Lower lobe of right lung (tissue), 2 donors: ENCODE measurements around the gene ANKRD24. TPM values are rescaled to one million over a fixed set of nuclear protein-coding genes. Genes with fewer than 3 reads are reported as not detected.
"Not testable (repeated sequence)": the region's sequence is repeated elsewhere in the genome, so short reads cannot be mapped to it uniquely, and the experiment has no call there.

Source experiments
- ATAC-seq, 2 donors: fragments of 200-7000 bp; cut with Tn5 transposase; one replicate each; pipeline ENCODE4 v1.9.1; 2020 to 2022; ENCODE audit warnings: mild to moderate bottlenecking in 2 of 2, moderate library complexity in 2 of 2
- DNase-seq: peaks from one replicate; pipeline ENCODE4 v3.0.0-alpha.2; 2020
- H3K27ac ChIP-seq: fragments of 200-600 bp; one replicate; pipeline ENCODE4 v1.8.0; 2022
- H3K27me3 ChIP-seq: fragments of 200-600 bp; one replicate; pipeline ENCODE4 v1.8.0; 2022; ENCODE audit warnings: low read depth
- H3K36me3 ChIP-seq: fragments of 200-600 bp; one replicate; pipeline ENCODE4 v1.8.0; 2022; ENCODE audit warnings: mild to moderate bottlenecking
- H3K4me1 ChIP-seq: fragments of 200-600 bp; one replicate; pipeline ENCODE4 v1.8.0; 2022
- H3K4me3 ChIP-seq: fragments of 200-600 bp; one replicate; pipeline ENCODE4 v1.8.0; 2022; ENCODE audit warnings: mild to moderate bottlenecking
- H3K9me3 ChIP-seq: fragments of 200-600 bp; one replicate; pipeline ENCODE4 v1.8.0; 2022
- intact Hi-C: fragments of 100-400 bp; cut with DNase I; formaldehyde crosslinking; loops from one replicate; pipeline ENCODE4 v1.11.0; 2022
- long read RNA-seq: library from polyadenylated mRNA; unstranded; transcript quantifications from one replicate; pipeline ENCODE4 v2.0.0, GENCODE V29; 2021
- total RNA-seq: library from RNA; stranded (reverse); fragmentation: NEBNext Ultra II Directional; extraction: Animal tissue kit (Norgen Biotek cat#: 25700); gene quantifications from one replicate; pipeline ENCODE4 v1.2.1, GENCODE V29; 2021
- TF ChIP-seq, protein P1 (sequence below): fragments of 200-600 bp; IDR thresholded peaks from one replicate; pipeline ENCODE4 v1.8.0; 2022; ENCODE audit warnings: antibody characterized with exemption, mild to moderate bottlenecking
- donor health status: DM: no; HTN: yes; CAD: no; lungs with severe emphysema.

The ANKRD24 gene
- 1.9 TPM for total RNA-seq
- long read RNA-seq, partial matches to known transcripts, result 1 of 5 reads
- long read RNA-seq, other reads (novel, unspliced or antisense), result 4 of 5 reads

GRCh38 chr19:4182084-4182810 lies at the start of gene ANKRD24, which contains the start of gene SIRT6:
Gene ANKRD24 (plus strand): TSS chr19:4182689. CDS start chr19:4186426, 3,737 bp downstream.
Gene SIRT6 (minus strand): TSS chr19:4182563. CDS start chr19:4182539, 24 bp downstream.
- Histone ChIP-seq H3K9me3 (no peaks in the 10 kb centered on the region), H3K36me3 (peaks cover 35% of the 10 kb centered on the region), H3K27me3 (peaks cover 4% of the 10 kb centered on the region), H3K4me3 (peak within 1 kb of the TSS; percentile 94), H3K4me1 (peaks cover 34% of the 10 kb centered on the region), H3K27ac (peak within 1 kb of the TSS; percentile 84)
- TF ChIP-seq, protein P1, sequence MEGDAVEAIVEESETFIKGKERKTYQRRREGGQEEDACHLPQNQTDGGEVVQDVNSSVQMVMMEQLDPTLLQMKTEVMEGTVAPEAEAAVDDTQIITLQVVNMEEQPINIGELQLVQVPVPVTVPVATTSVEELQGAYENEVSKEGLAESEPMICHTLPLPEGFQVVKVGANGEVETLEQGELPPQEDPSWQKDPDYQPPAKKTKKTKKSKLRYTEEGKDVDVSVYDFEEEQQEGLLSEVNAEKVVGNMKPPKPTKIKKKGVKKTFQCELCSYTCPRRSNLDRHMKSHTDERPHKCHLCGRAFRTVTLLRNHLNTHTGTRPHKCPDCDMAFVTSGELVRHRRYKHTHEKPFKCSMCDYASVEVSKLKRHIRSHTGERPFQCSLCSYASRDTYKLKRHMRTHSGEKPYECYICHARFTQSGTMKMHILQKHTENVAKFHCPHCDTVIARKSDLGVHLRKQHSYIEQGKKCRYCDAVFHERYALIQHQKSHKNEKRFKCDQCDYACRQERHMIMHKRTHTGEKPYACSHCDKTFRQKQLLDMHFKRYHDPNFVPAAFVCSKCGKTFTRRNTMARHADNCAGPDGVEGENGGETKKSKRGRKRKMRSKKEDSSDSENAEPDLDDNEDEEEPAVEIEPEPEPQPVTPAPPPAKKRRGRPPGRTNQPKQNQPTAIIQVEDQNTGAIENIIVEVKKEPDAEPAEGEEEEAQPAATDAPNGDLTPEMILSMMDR, result no peak
- intact Hi-C loops, result no loop called here
- DNase-seq, result peak; percentile 98
- ATAC-seq, result peak; percentile 95 to 97

DNA sequence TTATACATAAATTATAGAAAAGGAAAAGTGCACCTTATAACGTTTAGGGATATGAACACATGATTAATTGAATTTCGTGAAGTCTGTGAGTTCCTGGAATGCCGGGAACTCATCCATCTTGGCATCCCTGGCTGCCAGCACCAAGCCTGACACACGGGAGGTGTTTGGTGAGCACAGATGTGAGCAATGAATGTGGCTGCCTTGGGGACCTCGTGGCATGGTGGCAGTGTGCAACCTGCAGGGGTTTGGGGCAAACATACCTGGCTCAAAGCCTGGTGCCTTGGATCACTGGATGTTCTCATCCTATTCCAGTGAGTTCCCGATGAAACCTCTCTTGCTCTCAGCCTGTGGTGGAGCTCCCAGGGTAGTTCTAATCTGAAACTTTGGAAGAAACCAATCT lies 48.1 kb upstream of the ANKRD24 start:
- Histone ChIP-seq H3K9me3 (no peaks in the 10 kb centered on the region), H3K36me3 (no peaks in the 10 kb centered on the region), H3K4me3 (no peak overlapping the region), H3K4me1 (no peaks in the 10 kb centered on the region), H3K27me3 (no peaks in the 10 kb centered on the region), H3K27ac (no peak overlapping the region)
- no peak for DNase-seq
- TF ChIP-seq, protein P1, result no peak
- no peak for ATAC-seq
- intact Hi-C loops, result no loop called here

DNA sequence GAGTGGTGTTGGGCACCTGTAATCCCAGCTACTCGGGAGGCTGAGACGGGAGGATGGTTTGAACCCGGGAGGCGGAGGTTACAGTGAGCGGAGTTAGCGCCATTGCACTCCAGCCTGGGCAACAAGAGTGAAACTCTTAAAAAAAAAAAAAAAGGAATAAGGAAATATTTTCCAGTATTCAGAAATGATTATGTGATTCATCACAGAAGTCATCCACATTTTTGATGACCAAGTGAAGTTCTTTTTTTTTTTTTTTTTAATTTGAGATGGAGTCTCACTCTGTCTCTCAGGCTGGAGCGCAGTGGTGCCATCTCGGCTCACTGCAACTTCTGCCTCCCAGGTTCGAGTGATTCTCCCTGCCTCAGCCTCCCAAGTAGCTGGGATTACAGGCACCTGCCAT lies 47.1 kb upstream of the ANKRD24 start:
- intact Hi-C loops, H3K27ac ChIP-seq, H3K4me1 ChIP-seq, ATAC-seq, H3K9me3 ChIP-seq, DNase-seq, H3K36me3 ChIP-seq, H3K27me3 ChIP-seq, H3K4me3 ChIP-seq: not testable (repeated sequence)

DNA sequence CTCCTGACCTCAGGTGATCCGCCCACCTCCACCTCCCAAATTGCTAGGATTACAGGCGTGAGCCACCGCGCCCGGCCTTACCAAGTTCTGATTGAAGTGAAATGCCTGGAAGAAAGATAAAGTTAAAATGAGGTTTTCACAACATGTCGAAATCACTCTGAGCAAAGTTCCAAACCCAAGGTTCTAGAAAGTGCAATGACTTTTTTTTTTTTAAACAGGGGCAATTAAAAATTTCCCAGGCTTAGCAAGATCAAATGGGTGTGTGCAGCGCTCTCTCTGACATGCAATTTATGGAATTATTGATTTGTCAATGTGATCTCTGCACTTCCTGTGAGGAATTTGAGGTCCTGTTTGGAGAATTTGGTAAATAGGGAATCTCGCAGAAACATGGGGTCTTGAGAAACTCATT lies 45.8 kb upstream of the ANKRD24 start:
- Histone ChIP-seq H3K27ac (no peak overlapping the region), H3K4me1 (peaks cover 7% of the 10 kb centered on the region), H3K9me3 (no peaks in the 10 kb centered on the region), H3K36me3 (no peaks in the 10 kb centered on the region), H3K4me3 (no peak overlapping the region), H3K27me3 (no peaks in the 10 kb centered on the region)
- intact Hi-C loops, result no loop called here
- ATAC-seq, result no peak
- TF ChIP-seq, protein P1, result no peak
- no peak for DNase-seq

DNA sequence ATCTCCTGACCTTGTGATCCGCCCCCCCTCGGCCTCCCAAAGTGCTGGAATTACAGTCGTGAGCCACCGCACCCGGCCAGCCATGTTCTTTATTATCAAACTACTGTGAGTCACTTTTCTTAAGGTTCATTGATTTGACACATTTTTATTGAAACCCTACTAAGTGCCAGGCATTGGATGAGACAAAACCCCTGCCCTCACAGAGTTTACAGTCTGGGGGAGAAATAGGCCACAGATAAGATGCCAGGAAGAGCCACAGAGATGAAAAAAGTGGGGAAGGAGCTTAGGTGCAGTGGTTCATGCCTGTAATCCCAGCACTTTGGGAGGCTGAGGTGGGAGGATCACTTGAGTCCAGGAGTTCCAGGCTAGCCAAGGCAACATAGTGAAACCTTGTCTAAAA lies 44.0 kb upstream of the ANKRD24 start:
- Histone ChIP-seq H3K27ac (no peak overlapping the region), H3K4me3 (no peak overlapping the region), H3K36me3 (no peaks in the 10 kb centered on the region), H3K4me1 (peaks cover 7% of the 10 kb centered on the region), H3K27me3 (no peaks in the 10 kb centered on the region), H3K9me3 (no peaks in the 10 kb centered on the region)
- intact Hi-C loops, result no loop called here
- TF ChIP-seq, protein P1, result no peak
- no peak for ATAC-seq
- DNase-seq, result no peak

GRCh38 chr19:4139614-4140236 lies 42.8 kb upstream of the ANKRD24 start:
- Histone ChIP-seq H3K9me3 (no peaks in the 10 kb centered on the region), H3K27ac (no peak overlapping the region), H3K36me3 (no peaks in the 10 kb centered on the region), H3K4me1 (peaks cover 7% of the 10 kb centered on the region), H3K27me3 (no peaks in the 10 kb centered on the region), H3K4me3 (no peak overlapping the region)
- DNase-seq (peak; percentile 89), ATAC-seq (peak; percentile 95 to 97)
- TF ChIP-seq, protein P1, result peak; percentile 81
- intact Hi-C loops, result no loop called here
